Ovary (tissue), 9 donors: ENCODE measurements around the gene ZMYM2. TPM values are rescaled to one million over a fixed set of nuclear protein-coding genes. Genes with fewer than 3 reads are reported as not detected.
"Not testable (repeated sequence)": the region's sequence is repeated elsewhere in the genome, so short reads cannot be mapped to it uniquely, and the experiment has no call there.

Source experiments
- DNase-seq, 5 donors: peaks; one replicate each; pipeline ENCODE4 v3.0.0-alpha.2; 2019 to 2020
- H3K27ac ChIP-seq, 2 donors: fragments of 200-600 bp; one replicate each; pipeline versions ENCODE4 v1.5.1 to v1.8.0; 2019 to 2022
- H3K27me3 ChIP-seq: fragments of 200-600 bp; one replicate; pipeline ENCODE4 v1.8.0; 2022
- H3K36me3 ChIP-seq: fragments of 200-600 bp; sonication (generic); one replicate; pipeline ENCODE4 v1.5.1; 2019
- H3K4me1 ChIP-seq: one replicate; pipeline ENCODE4 v1.8.1; 2013; ENCODE audit warnings: mild to moderate bottlenecking, moderate library complexity; ENCODE audit not compliant: insufficient read depth
- H3K4me3 ChIP-seq: fragments of 200-600 bp; sonication (generic); one replicate; pipeline ENCODE4 v1.5.1; 2017
- H3K9me3 ChIP-seq, 2 donors: fragments of 200-600 bp in 1 of 2; sonication (generic) in 1 of 2; one replicate each; pipeline versions ENCODE4 v1.5.1 to v1.8.1; 2013 to 2019; ENCODE audit warnings: mild to moderate bottlenecking in 1 of 2, moderate library complexity in 1 of 2
- EP300 ChIP-seq: sonication (generic); formaldehyde crosslinking; IDR thresholded peaks from one replicate; pipeline ENCODE4 v1.6.1; 2017; ENCODE audit warnings: antibody characterized with exemption
- POLR2A ChIP-seq: fragments of 450-650 bp; IDR thresholded peaks from one replicate; pipeline ENCODE4 v1.6.1; 2017; ENCODE audit warnings: antibody characterized with exemption, mild to moderate bottlenecking, moderate library complexity
- WGBS, 3 donors: extraction: QIAGEN DNeasy Blood & Tissue Kit in 1 of 3; methylation state at CpG; one replicate each; pipeline versions ENCODE4 v1.1.5 to v1.1.7; 2013 to 2017; 5-methylcytosine and 5-hydroxymethylcytosine counted together
- intact Hi-C, 4 donors: fragments of 100-400 bp; cut with DNase I; formaldehyde crosslinking; loops; one replicate each; pipeline versions ENCODE4 v1.11.0 to v1.15.1; 2022 to 2023
- polyA plus RNA-seq, 2 donors: library from polyadenylated mRNA; stranded (reverse); fragments of 200-250 nt in 1 of 2; fragments of 350-450 nt in 1 of 2; fragmentation: Illumina TruSeq in 1 of 2; extraction: RNeasy Lipid Tissue Mini Kit (QIAGEN cat#74804) in 1 of 2; gene quantifications; one replicate each; pipeline ENCODE4 v1.2.3, GENCODE V29; 2013 to 2014
- total RNA-seq, 7 donors: library from RNA; depleted of rRNA in 2 of 7; stranded (reverse); fragments of >200 nt in 2 of 7; fragmentation: NEBNext Ultra II Directional in 3 of 7; extraction: Animal tissue kit (Norgen Biotek cat#: 25700) in 3 of 7; gene quantifications; one replicate each; pipeline versions ENCODE4 v1.1.0 to v1.2.4, GENCODE V29; 2016 to 2023
- TF ChIP-seq, protein P1 (sequence below), 3 donors: fragments of 450-650 bp in 2 of 3; fragments of 200-600 bp in 1 of 3; IDR thresholded peaks; one replicate each; pipeline versions ENCODE4 v1.5.1 to v1.8.0; 2016 to 2022; ENCODE audit warnings: antibody characterized with exemption in 3 of 3, mild to moderate bottlenecking in 1 of 3
- donor health status: DM: no; HTN: no; CAD: no; lungs with moderate emphysema.
- donor health status: DM: no; HTN: no; CAD: no.
- donor health status: Bipolar disorder and iron deficiency.
- donor health status: DM: yes; HTN: yes; CAD: no.
- donor health status: DM: no; HTN: no; CAD: no.
- donor health status: DM: yes; HTN: yes; CAD: no.

Gene ZMYM2
- total and polyA plus RNA-seq, 9 donors = 17.2 to 97.6 (median 69.6) TPM

DNA sequence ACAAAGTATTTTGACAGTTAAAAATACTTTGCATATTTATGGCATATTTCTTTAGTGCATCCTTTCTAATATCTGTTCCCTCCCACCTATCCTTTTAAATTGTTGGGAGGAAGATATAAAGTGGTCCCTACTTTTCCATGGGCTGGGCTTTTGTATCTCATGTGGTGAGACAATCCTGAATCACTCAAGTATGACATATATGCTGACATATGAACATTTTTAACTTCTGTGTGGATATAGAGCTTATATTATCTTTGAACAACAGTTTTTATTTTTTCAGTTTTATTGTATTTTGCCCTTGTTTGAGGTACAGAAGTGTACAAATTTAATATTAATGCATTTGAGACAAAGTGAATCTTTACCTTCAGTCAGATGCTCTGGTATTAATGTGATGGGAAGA, 3.4 kb downstream of the ZMYM2 start:
- intact Hi-C loops = no loop called here
- no peaks in the 10 kb centered on the region for H3K9me3 ChIP-seq
- H3K4me1 ChIP-seq = peaks cover 9% of the 10 kb centered on the region
- no peak for TF ChIP-seq POLR2A
- TF ChIP-seq, protein P1, sequence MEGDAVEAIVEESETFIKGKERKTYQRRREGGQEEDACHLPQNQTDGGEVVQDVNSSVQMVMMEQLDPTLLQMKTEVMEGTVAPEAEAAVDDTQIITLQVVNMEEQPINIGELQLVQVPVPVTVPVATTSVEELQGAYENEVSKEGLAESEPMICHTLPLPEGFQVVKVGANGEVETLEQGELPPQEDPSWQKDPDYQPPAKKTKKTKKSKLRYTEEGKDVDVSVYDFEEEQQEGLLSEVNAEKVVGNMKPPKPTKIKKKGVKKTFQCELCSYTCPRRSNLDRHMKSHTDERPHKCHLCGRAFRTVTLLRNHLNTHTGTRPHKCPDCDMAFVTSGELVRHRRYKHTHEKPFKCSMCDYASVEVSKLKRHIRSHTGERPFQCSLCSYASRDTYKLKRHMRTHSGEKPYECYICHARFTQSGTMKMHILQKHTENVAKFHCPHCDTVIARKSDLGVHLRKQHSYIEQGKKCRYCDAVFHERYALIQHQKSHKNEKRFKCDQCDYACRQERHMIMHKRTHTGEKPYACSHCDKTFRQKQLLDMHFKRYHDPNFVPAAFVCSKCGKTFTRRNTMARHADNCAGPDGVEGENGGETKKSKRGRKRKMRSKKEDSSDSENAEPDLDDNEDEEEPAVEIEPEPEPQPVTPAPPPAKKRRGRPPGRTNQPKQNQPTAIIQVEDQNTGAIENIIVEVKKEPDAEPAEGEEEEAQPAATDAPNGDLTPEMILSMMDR (IDR thresholded peaks at IDR 0.05) = no peak
- no peak for TF ChIP-seq EP300
- H3K27me3 ChIP-seq = no peaks in the 10 kb centered on the region
- DNase-seq = no peak
- H3K36me3 ChIP-seq = no peaks in the 10 kb centered on the region
- H3K27ac ChIP-seq = no peak overlapping the region
- H3K4me3 ChIP-seq = no peak overlapping the region

DNA sequence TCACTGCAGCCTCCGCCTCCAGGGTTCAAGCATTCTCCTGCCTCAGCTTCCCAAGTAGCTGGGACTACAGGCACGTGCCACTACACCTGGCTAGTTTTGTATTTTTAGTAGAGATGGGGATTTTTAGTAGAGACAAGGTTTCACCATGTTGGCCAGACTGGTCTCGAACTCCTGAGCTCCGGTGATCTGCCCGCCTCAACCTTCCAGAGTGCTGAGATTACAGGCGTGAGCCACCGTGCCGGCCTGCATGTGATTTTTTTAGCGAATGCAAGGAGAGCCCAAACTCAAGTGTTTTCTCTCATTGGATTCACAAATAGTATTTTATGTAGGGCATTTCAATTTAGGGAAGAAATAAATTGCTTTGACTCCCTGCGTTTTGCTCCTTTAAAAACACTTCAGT, 4.4 kb downstream of the ZMYM2 start:
- peaks cover 9% of the 10 kb centered on the region for H3K4me1 ChIP-seq
- no peak overlapping the region for H3K27ac ChIP-seq
- no peak for DNase-seq
- H3K27me3 ChIP-seq = no peaks in the 10 kb centered on the region
- H3K4me3 ChIP-seq = no peak overlapping the region
- H3K9me3 ChIP-seq = no peaks in the 10 kb centered on the region
- TF ChIP-seq, protein P1 (IDR thresholded peaks at IDR 0.05) = no peak
- TF ChIP-seq POLR2A (no peak), EP300 (no peak)
- no peaks in the 10 kb centered on the region for H3K36me3 ChIP-seq
- intact Hi-C loops = no loop called here
- WGBS, 3 donors = 73 to 82% (median 80%) methylated on average over 10 of the region's 10 CpGs

DNA sequence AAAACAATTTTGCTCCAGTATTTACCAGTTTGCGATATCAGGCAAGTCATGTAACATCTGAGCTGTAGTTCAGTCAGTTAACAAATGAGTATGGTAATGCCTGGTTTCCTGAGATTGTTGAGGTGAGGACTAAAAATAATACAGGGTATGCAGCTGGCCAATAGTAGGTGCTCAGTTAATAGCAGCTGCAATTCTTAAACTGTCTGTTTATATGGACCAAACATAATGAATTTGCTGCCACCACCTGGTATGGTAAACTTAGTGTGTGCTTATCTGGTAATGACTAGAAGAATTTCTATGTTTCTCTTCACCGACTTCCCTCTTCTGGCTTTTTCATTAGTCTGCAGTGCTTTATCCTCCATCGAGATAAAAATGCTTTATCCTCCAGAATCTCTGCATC, 9.1 kb downstream of the ZMYM2 start:
- no peak for DNase-seq
- H3K36me3 ChIP-seq = no peaks in the 10 kb centered on the region
- WGBS, 3 donors = 77 to 87% (median 87%) methylated on average over 3 of the region's 3 CpGs
- H3K4me3 ChIP-seq = no peak overlapping the region
- no peak for TF ChIP-seq POLR2A
- TF ChIP-seq, protein P1 (IDR thresholded peaks at IDR 0.05) = no peak
- no peak for TF ChIP-seq EP300
- H3K9me3 ChIP-seq = no peaks in the 10 kb centered on the region
- intact Hi-C loops = no loop called here
- H3K4me1 ChIP-seq = peaks cover 10% of the 10 kb centered on the region
- H3K27ac ChIP-seq = no peak overlapping the region
- H3K27me3 ChIP-seq = no peaks in the 10 kb centered on the region

DNA sequence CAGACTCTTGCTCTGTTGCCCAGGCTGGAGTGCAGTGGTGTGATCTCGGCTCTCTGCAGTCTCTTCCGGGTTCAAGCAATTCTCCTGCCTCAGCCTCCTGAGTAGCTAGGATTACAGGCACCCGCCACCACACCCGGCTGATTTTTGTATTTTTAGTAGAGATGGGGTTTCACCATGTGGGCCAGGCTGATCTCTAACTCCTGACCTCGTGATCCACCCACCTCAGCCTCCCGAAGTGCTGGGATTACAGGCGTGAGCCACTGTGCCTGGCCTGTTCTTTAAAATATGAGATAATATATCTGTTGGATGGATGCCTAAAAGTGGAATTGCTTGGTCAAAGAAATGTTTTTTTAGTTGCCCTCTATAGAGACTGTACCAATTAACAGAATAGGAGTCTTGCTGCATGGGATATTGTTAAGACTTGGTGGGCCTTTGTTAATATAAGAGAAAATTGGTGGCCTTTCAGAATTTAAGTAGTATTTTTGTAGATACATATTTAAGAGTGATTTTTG, 16.0 kb downstream of the ZMYM2 start:
- H3K4me3 ChIP-seq, H3K9me3 ChIP-seq, H3K36me3 ChIP-seq, DNase-seq, H3K4me1 ChIP-seq, H3K27me3 ChIP-seq, H3K27ac ChIP-seq, intact Hi-C loops: not testable (repeated sequence)
- 83 to 90% (median 83%) methylated on average over 7 of the region's 7 CpGs for WGBS, 3 donors

DNA sequence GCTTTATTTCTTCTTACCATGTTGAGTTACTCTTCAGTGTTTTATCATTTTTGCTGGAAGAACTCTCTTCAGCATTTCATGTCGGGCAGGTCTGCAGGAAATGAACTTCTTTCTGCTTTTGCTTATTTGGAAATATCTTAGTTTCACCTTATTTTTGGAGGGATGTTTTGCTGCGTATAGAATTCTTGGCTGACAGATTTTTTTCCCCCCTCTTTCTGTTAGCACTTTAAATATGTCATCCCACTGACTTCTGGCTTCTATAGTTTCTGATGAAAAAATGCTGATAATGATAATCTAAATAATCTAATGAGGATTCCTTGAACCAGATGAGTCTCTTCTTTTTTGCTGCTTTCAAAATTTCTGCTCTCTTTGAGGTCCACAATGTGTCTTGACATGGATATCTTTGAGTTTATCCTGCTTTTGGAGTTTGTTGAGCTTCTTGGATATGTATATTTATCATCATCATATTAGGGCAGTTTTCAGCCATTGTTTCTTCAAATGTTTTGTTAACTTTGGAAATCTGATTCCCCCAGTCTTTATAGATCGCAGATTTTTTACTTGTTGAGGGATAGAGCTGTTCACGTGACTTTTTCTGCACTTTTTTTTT, 20.4 kb downstream of the ZMYM2 start:
- no peaks in the 10 kb centered on the region for H3K4me1 ChIP-seq
- TF ChIP-seq POLR2A = no peak
- TF ChIP-seq, protein P1 (IDR thresholded peaks at IDR 0.05) = no peak
- no peak for TF ChIP-seq EP300
- peaks cover 0 to 6% of the 10 kb centered on the region in 2 donors for H3K9me3 ChIP-seq
- no peak for DNase-seq
- no peaks in the 10 kb centered on the region for H3K36me3 ChIP-seq
- intact Hi-C loops = no loop called here
- WGBS, 3 donors = 84 to 98% (median 97%) methylated on average over 4 of the region's 4 CpGs
- no peak overlapping the region for H3K27ac ChIP-seq
- H3K4me3 ChIP-seq = no peak overlapping the region
- no peaks in the 10 kb centered on the region for H3K27me3 ChIP-seq
